Mesenchymal stem cell (in vitro differentiated cells and primary cell): ENCODE results near the gene KCTD5.
"Not testable (repeated sequence)": the region's sequence is repeated elsewhere in the genome, so short reads cannot be mapped to it uniquely, and the experiment has no call there.

Experiments used
- DNase-seq: peaks from one replicate; pipeline ENCODE4 v3.0.0-alpha.2; 2013
- H2AFZ ChIP-seq: one replicate; pipeline ENCODE4 v1.6.1; 2013; ENCODE audit warnings: low read depth, mild to moderate bottlenecking, control low read depth, inconsistent platforms, low read length, moderate library complexity
- H2AK5ac ChIP-seq: 2 replicates; pipeline ENCODE4 v1.6.1; 2013; ENCODE audit warnings: low read length, moderate library complexity, mild to moderate bottlenecking, inconsistent platforms; ENCODE audit not compliant: severe bottlenecking
- H2BK120ac ChIP-seq: one replicate; pipeline ENCODE4 v1.6.1; 2013; ENCODE audit warnings: low read depth, mild to moderate bottlenecking, inconsistent platforms, low read length, moderate library complexity
- H2BK12ac ChIP-seq, 2 experiments: one replicate each; pipeline ENCODE4 v1.6.1; 2013; ENCODE audit warnings: inconsistent platforms in 2 of 2, low read length in 2 of 2, mild to moderate bottlenecking in 2 of 2, moderate library complexity in 2 of 2, control low read depth in 1 of 2
- H2BK15ac ChIP-seq: one replicate; pipeline ENCODE4 v1.6.1; 2013; ENCODE audit warnings: mild to moderate bottlenecking, low read depth, inconsistent platforms; ENCODE audit not compliant: poor library complexity, severe bottlenecking
- H2BK5ac ChIP-seq: 2 replicates; pipeline ENCODE4 v1.6.1; 2013; ENCODE audit warnings: low read depth, mild to moderate bottlenecking, low read length, control low read depth, inconsistent platforms; ENCODE audit not compliant: poor library complexity, severe bottlenecking
- H3K14ac ChIP-seq, 2 experiments: one replicate each; pipeline ENCODE4 v1.6.1; 2013; ENCODE audit warnings: inconsistent platforms in 2 of 2, low read length in 2 of 2, control low read depth in 1 of 2, mild to moderate bottlenecking in 1 of 2, moderate library complexity in 1 of 2
- H3K18ac ChIP-seq, 2 experiments: one replicate each; pipeline ENCODE4 v1.6.1; 2013; ENCODE audit warnings: inconsistent platforms in 2 of 2, low read length in 2 of 2, control low read depth in 1 of 2, low read depth in 1 of 2, mild to moderate bottlenecking in 1 of 2
- H3K23ac ChIP-seq, 2 experiments: one replicate each; pipeline ENCODE4 v1.6.1; 2013; ENCODE audit warnings: inconsistent platforms in 2 of 2, low read length in 2 of 2, mild to moderate bottlenecking in 2 of 2, moderate library complexity in 2 of 2, control low read depth in 1 of 2
- H3K27ac ChIP-seq: 2 replicates; pipeline ENCODE4 v1.5.1; 2013; ENCODE audit warnings: mild to moderate bottlenecking, moderate library complexity, low read length, control low read depth, inconsistent platforms; ENCODE audit not compliant: poor library complexity, severe bottlenecking
- H3K27me3 ChIP-seq, 2 experiments: 2 replicates each; pipeline versions ENCODE4 v1.6.1 to v1.7.0; 2013; ENCODE audit warnings: low read length in 2 of 2, mild to moderate bottlenecking in 2 of 2, moderate library complexity in 2 of 2, control low read depth in 1 of 2, inconsistent platforms in 1 of 2; ENCODE audit not compliant: control insufficient read depth in 1 of 2, insufficient read depth in 1 of 2
- H3K36me3 ChIP-seq, 2 experiments: 2 replicates each; pipeline versions ENCODE4 v1.6.1 to v1.7.0; 2013; ENCODE audit warnings: low read length in 2 of 2, control low read depth in 1 of 2, inconsistent platforms in 1 of 2, low read depth in 1 of 2, mild to moderate bottlenecking in 1 of 2; ENCODE audit not compliant: insufficient read depth in 2 of 2, control insufficient read depth in 1 of 2
- H3K4ac ChIP-seq, 2 experiments: one replicate each; pipeline ENCODE4 v1.6.1; 2013; ENCODE audit warnings: inconsistent platforms in 2 of 2, low read length in 2 of 2, mild to moderate bottlenecking in 2 of 2, moderate library complexity in 2 of 2, control low read depth in 1 of 2, low read depth in 1 of 2
- H3K4me1 ChIP-seq: 2 replicates; pipeline ENCODE4 v1.6.1; 2013; ENCODE audit warnings: low read depth, low read length, control low read depth; ENCODE audit not compliant: control insufficient read depth, insufficient read depth
- H3K4me2 ChIP-seq: 2 replicates; pipeline ENCODE4 v1.6.1; 2013; ENCODE audit warnings: low read length, mild to moderate bottlenecking, inconsistent platforms; ENCODE audit not compliant: poor library complexity, severe bottlenecking
- H3K4me3 ChIP-seq, 2 experiments: 2 replicates each; pipeline versions ENCODE4 v1.5.1 to v1.7.0; 2013; ENCODE audit warnings: low read length in 2 of 2, mild to moderate bottlenecking in 2 of 2, control low read depth in 1 of 2, low read depth in 1 of 2; ENCODE audit not compliant: insufficient read depth in 1 of 2
- H3K79me1 ChIP-seq: replicated peaks from 2 replicates; pipeline ENCODE4 v1.6.1; 2013; ENCODE audit warnings: mild to moderate bottlenecking, control low read depth, low read length, inconsistent platforms; ENCODE audit not compliant: poor library complexity, severe bottlenecking
- H3K9ac ChIP-seq: 2 replicates; pipeline ENCODE4 v1.7.0; 2013; ENCODE audit warnings: mild to moderate bottlenecking, low read length, moderate library complexity
- H3K9me3 ChIP-seq: 2 replicates; pipeline ENCODE4 v1.7.0; 2013; ENCODE audit warnings: mild to moderate bottlenecking, low read length; ENCODE audit not compliant: control insufficient read depth
- H4K8ac ChIP-seq: one replicate; pipeline ENCODE4 v1.6.1; 2013; ENCODE audit warnings: inconsistent platforms, mild to moderate bottlenecking, low read length, moderate library complexity
- H4K91ac ChIP-seq: one replicate; pipeline ENCODE4 v1.6.1; 2013; ENCODE audit warnings: mild to moderate bottlenecking, low read length, inconsistent platforms
- WGBS: methylation state at CpG from one replicate; pipeline ENCODE4 v1.1.7; 2013; ENCODE audit warnings: mixed read lengths; 5-methylcytosine and 5-hydroxymethylcytosine counted together

The KCTD5 gene

DNA sequence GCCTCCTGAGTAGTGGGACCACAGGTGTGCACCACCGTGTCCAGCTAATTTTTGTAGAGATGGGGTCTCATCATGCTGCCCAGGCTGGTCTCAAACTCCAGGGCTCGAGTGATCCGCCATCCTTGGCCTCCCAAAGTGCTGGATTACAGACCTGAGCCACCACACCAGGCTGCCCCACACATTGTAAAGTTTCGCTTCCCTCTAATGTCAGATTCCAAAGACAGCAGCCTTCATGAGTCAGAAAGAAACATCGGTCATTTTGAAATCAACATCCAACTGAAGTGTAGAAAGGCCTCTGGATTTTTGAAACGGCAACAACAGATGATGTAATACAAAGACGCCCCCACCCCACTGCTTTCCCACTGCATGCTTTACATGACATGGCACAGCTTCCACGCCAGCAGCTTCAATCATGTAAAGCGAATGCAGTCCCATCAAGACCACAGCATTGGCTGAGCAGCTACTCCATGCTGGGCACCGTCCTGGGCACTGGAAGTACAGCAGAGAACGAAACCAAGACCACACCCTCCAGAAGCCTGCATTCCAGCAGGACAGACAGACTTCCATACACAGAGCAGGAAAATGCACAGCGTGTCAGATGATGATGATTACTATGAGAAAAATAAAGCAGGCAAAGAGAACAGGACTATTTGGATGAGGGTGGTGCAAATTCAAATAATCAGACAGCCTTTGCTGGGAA, 37.4 kb upstream of the KCTD5 start:
- not testable (repeated sequence) for H2BK12ac ChIP-seq, H3K79me1 ChIP-seq, H3K27me3 ChIP-seq, H3K27ac ChIP-seq, H3K18ac ChIP-seq, H3K9me3 ChIP-seq, H4K91ac ChIP-seq, H3K4me1 ChIP-seq, H4K8ac ChIP-seq, H3K36me3 ChIP-seq, H2AFZ ChIP-seq, H3K4me2 ChIP-seq, H3K23ac ChIP-seq, H3K9ac ChIP-seq, H2BK15ac ChIP-seq, H3K4me3 ChIP-seq, H2BK120ac ChIP-seq, H3K14ac ChIP-seq, H3K4ac ChIP-seq, H2AK5ac ChIP-seq, DNase-seq, H2BK5ac ChIP-seq
- no CpG with 5 or more reads among the region's 12 CpGs for WGBS

DNA sequence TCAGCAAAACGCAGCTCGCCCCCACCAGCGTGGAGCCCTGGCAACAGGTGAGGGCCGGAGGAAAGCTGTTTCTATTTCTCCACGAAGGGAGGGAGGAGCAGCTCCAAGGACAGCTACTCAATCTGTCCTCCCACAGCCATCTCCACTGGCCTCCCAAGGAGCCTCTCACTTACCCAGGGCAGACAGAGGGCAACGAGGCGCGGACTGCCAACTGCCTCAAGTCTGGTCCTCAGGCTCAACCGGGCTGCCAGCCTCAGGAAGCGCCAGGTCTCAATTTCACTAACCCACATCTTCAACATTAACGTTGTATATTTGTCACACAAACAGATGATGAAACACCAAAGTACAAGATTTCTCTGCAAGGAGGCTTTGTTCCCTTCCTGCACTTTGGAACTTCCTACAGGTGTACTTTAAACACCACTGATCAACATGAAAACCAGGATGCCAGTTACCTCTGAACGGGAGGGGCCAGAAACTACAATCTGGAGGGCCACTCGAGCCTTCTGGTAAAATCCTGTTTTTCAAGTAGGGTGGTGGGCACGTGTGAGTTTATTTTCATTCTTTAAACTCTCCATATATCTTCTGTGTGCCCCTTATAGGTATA, 31.0 kb upstream of the KCTD5 start:
- not testable (repeated sequence) for H3K4me1 ChIP-seq, H3K4me2 ChIP-seq, H2AFZ ChIP-seq, H4K91ac ChIP-seq, H3K4me3 ChIP-seq, H3K23ac ChIP-seq, H4K8ac ChIP-seq, H3K14ac ChIP-seq, H3K9me3 ChIP-seq, H2AK5ac ChIP-seq, H3K27ac ChIP-seq, H3K4ac ChIP-seq, H3K79me1 ChIP-seq, DNase-seq, H2BK15ac ChIP-seq, H2BK120ac ChIP-seq, H3K27me3 ChIP-seq, H3K36me3 ChIP-seq, H2BK5ac ChIP-seq, H3K18ac ChIP-seq, H2BK12ac ChIP-seq, H3K9ac ChIP-seq
- no CpG with 5 or more reads among the region's 14 CpGs for WGBS

DNA sequence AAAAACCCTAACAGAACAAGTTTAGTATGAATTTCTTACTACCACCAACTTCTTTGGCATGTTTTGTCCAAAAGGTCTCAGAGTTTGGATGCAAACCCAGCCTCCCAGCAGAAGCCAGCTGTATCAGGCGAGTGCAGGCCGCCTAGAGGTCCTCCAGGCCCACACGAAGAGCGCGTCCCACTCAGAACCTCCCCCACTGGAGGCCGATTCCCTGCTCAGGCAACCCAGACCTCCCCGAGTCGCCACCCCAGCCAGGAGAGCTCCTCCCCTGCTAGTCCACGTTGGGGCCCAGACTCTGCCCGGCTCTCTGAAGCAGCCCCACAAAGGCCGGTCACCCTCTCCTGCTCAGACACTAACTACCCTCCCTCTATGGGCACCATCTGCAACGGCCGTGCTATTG, 28.4 kb upstream of the KCTD5 start:
- not testable (repeated sequence) for H3K4me2 ChIP-seq
- no CpG with 5 or more reads among the region's 13 CpGs for WGBS

DNA sequence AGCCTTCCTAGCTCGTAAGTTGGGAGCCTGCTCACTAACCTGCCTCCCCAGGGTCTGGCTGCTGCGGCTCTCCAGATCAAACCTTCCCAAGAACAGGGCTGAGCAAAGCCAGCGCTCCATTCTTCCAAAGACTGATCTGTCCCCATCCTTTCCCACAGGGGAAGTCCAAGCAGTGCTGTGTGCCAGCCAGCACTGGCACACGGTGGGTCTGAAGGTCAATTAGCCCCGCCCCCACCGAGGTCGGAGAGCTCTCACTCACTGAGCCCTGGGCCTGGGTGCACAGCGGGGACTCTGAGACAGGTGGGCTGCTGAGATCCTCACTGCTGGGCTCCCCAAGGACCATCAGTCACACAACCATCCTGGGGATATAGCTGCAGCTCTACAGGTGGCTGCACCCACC, 27.4 kb upstream of the KCTD5 start:
- not testable (repeated sequence) for H2BK5ac ChIP-seq, H2BK15ac ChIP-seq, H4K8ac ChIP-seq, H3K27ac ChIP-seq, H2BK120ac ChIP-seq, H3K79me1 ChIP-seq, H3K9ac ChIP-seq, H2AFZ ChIP-seq, H3K4me1 ChIP-seq, H3K4ac ChIP-seq, H4K91ac ChIP-seq, H2AK5ac ChIP-seq, DNase-seq, H3K9me3 ChIP-seq, H3K4me2 ChIP-seq, H2BK12ac ChIP-seq, H3K36me3 ChIP-seq, H3K14ac ChIP-seq, H3K23ac ChIP-seq, H3K4me3 ChIP-seq, H3K18ac ChIP-seq
- peaks cover 0 to 10% of the 10 kb centered on the region in 2 experiments for H3K27me3 ChIP-seq
- no CpG with 5 or more reads among the region's 8 CpGs for WGBS

More for the DNA sequence above, 28.4 kb upstream of the KCTD5 start:
- not testable (repeated sequence) for H3K79me1 ChIP-seq, H2BK15ac ChIP-seq, H2BK12ac ChIP-seq, H3K36me3 ChIP-seq, H3K27ac ChIP-seq, H4K8ac ChIP-seq, H3K23ac ChIP-seq, H3K18ac ChIP-seq, H3K4me1 ChIP-seq, H2BK120ac ChIP-seq, DNase-seq, H2AK5ac ChIP-seq, H3K9ac ChIP-seq, H2BK5ac ChIP-seq, H3K14ac ChIP-seq, H2AFZ ChIP-seq, H3K4ac ChIP-seq, H3K9me3 ChIP-seq, H4K91ac ChIP-seq, H3K4me3 ChIP-seq
- peaks cover 0 to 10% of the 10 kb centered on the region in 2 experiments for H3K27me3 ChIP-seq
